Activated T-helper 2 cell treated with anti-CD3 and anti-CD28 coated beads, Interferon-gamma antibody, Interleukin-2, Interleukin-4, amounts not matched to agents 10 μg/mL and 5 μg/mL and 100 μg/mL, durations not matched to agents 14 hours and 24 hours and 36 hours (primary cell): ENCODE measurements around the gene PIAS1. TPM values are rescaled to one million over a fixed set of nuclear protein-coding genes. Genes with fewer than 3 reads are reported as not detected.

Source experiments
- DNase-seq: peaks from one replicate; pipeline ENCODE4 v3.0.0; 2021; ENCODE audit warnings: low spot score
- H3K27ac Mint-ChIP-seq: one replicate; pipeline ENCODE4 v1.8.0; 2021; ENCODE audit warnings: mixed read lengths
- H3K27me3 Mint-ChIP-seq: one replicate; pipeline ENCODE4 v1.8.0; 2021; ENCODE audit warnings: low read depth, mixed read lengths
- H3K36me3 Mint-ChIP-seq: one replicate; pipeline ENCODE4 v1.8.0; 2021; ENCODE audit warnings: low read depth, mixed read lengths
- H3K4me1 Mint-ChIP-seq: one replicate; pipeline ENCODE4 v1.8.0; 2021; ENCODE audit warnings: low read depth, mixed read lengths
- H3K4me3 Mint-ChIP-seq: one replicate; pipeline ENCODE4 v1.8.0; 2021; ENCODE audit warnings: low read depth, mild to moderate bottlenecking, moderate library complexity, mixed read lengths
- H3K9me3 Mint-ChIP-seq: one replicate; pipeline ENCODE4 v1.8.0; 2021; ENCODE audit warnings: mixed read lengths
- intact Hi-C: fragments of 100-400 bp; cut with micrococcal nuclease; formaldehyde crosslinking; loops from one replicate; pipeline ENCODE4 v1.15.1; 2023
- total RNA-seq: library from RNA; stranded (reverse); gene quantifications from 2 replicates; pipeline ENCODE4 v1.2.3, GENCODE V29; 2022

The PIAS1 gene
- total RNA-seq, 1 donor from 2014 or later: 30.3 TPM

DNA sequence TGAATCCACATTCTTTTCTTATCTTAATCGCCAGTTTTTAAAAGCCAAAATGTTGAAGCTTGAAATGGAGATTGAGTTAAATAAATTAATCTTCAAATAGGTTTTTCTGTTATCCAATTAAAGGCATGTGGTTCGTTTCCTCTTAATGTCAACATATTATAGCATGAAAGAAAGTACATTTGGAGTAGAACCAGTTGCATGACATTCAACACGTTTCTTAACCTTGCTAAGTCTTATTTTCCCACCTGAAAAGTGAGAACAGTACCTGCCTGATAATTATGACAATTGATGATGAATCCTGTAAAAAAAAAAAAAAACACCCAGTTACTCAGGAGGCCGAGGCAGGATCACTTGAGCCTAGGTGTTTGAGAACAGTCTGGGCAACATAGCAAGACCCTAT lies 29.3 kb downstream of the PIAS1 start:
- H3K27ac Mint-ChIP-seq: no peak overlapping the region
- no peaks in the 10 kb centered on the region for H3K27me3 Mint-ChIP-seq
- H3K36me3 Mint-ChIP-seq: peaks cover 5% of the 10 kb centered on the region
- H3K4me1 Mint-ChIP-seq: peaks cover 27% of the 10 kb centered on the region
- no peak for DNase-seq
- intact Hi-C loops: no loop called here
- H3K4me3 Mint-ChIP-seq: no peak overlapping the region
- no peaks in the 10 kb centered on the region for H3K9me3 Mint-ChIP-seq

- H3K36me3 Mint-ChIP-seq: peaks cover 8% of the 10 kb centered on the region
- no peaks in the 10 kb centered on the region for H3K9me3 Mint-ChIP-seq
- peaks cover 26% of the 10 kb centered on the region for H3K4me1 Mint-ChIP-seq
- no peak overlapping the region for H3K4me3 Mint-ChIP-seq
- no peaks in the 10 kb centered on the region for H3K27me3 Mint-ChIP-seq
- no peak for DNase-seq
- H3K27ac Mint-ChIP-seq: no peak overlapping the region
- intact Hi-C loops: no loop called here
These were observed 30.9 kb downstream of the PIAS1 start for GRCh38 chr15:68085052-68085451.

DNA sequence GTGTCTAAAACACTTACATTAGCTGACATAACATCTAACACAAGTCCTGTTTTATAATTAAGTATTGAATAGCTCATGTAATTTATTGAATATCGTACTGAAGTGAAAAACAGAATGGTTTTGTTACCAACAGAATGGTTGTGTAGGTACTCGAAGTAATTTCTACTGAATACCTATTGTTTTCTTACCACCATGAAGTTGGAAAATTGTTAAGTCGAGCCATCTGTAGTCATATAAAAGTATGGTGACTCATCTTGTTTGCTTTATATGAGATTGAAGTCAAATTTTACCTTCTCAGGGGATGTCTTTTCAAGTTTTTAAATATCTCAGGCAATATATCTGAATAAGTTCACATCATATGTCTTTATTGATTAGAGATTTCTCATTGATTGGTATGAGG lies 37.6 kb downstream of the PIAS1 start:
- H3K4me1 Mint-ChIP-seq: peaks cover 1% of the 10 kb centered on the region

DNA sequence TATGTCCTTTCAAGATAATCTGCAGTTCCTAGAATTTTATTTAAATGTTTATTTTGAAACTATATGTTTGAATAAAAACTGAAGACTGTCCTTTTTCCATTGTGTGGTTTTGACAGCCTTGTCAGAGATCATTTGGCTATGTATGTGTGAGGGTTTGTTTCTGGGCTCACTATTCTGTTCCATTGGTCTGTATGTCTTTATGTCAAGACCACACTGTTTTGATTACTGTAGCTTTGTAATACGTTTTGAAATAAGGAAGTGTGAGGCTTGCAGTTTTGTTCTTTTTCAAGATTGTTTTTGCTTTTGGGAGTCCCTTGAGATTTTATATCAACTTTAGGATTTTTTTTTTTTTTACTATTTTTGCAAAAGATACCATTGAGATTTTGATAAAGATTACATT lies 42.0 kb downstream of the PIAS1 start:
- H3K4me1 Mint-ChIP-seq: peaks cover 24% of the 10 kb centered on the region

More for the DNA sequence above, 37.6 kb downstream of the PIAS1 start:
- Mint-ChIP-seq H3K4me3 (no peak overlapping the region), H3K9me3 (peaks cover 19% of the 10 kb centered on the region), H3K27ac (no peak overlapping the region), H3K27me3 (no peaks in the 10 kb centered on the region), H3K36me3 (peaks cover 44% of the 10 kb centered on the region)
- no peak for DNase-seq
- intact Hi-C loops: no loop called here

GRCh38 chr15:68097029-68097428 lies 42.9 kb downstream of the PIAS1 start:
- peaks cover 29% of the 10 kb centered on the region for H3K4me1 Mint-ChIP-seq
- intact Hi-C loops: no loop called here
- DNase-seq: no peak
- peaks cover 30% of the 10 kb centered on the region for H3K9me3 Mint-ChIP-seq
- H3K4me3 Mint-ChIP-seq: no peak overlapping the region
- H3K36me3 Mint-ChIP-seq: peaks cover 73% of the 10 kb centered on the region
- H3K27me3 Mint-ChIP-seq: no peaks in the 10 kb centered on the region
- H3K27ac Mint-ChIP-seq: no peak overlapping the region

More for the DNA sequence above, 42.0 kb downstream of the PIAS1 start:
- DNase-seq: no peak
- H3K9me3 Mint-ChIP-seq: peaks cover 29% of the 10 kb centered on the region
- peaks cover 68% of the 10 kb centered on the region for H3K36me3 Mint-ChIP-seq
- no peak overlapping the region for H3K27ac Mint-ChIP-seq
- intact Hi-C loops: no loop called here
- no peaks in the 10 kb centered on the region for H3K27me3 Mint-ChIP-seq
- no peak overlapping the region for H3K4me3 Mint-ChIP-seq

GRCh38 chr15:68098465-68098864 lies 44.4 kb downstream of the PIAS1 start:
- H3K9me3 Mint-ChIP-seq: peaks cover 41% of the 10 kb centered on the region
- DNase-seq: no peak
- peaks cover 74% of the 10 kb centered on the region for H3K36me3 Mint-ChIP-seq
- H3K27ac Mint-ChIP-seq: no peak overlapping the region
- no peaks in the 10 kb centered on the region for H3K27me3 Mint-ChIP-seq
- intact Hi-C loops: no loop called here
- H3K4me3 Mint-ChIP-seq: no peak overlapping the region
- peaks cover 31% of the 10 kb centered on the region for H3K4me1 Mint-ChIP-seq

DNA sequence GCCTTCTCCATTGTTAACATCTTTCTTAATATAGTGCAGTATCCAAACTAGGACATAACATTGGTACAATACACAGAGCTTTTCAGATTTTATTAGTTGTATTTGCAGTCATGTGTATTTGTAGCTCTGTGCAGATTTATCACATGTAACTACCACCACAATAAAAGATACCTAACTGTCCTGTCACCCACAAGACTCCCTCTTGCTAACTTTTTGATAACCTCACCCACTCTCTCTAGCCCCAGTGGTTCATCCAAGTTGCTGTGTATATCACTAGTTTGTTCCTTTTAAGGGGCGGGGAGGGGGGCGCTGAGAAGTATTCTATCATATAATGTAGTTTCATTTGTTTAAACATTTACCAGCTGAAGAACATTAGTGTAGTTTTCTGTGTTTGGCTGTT lies 46.1 kb downstream of the PIAS1 start:
- H3K36me3 Mint-ChIP-seq: peaks cover 75% of the 10 kb centered on the region
- H3K27me3 Mint-ChIP-seq: no peaks in the 10 kb centered on the region
- no peak for DNase-seq
- intact Hi-C loops: no loop called here
- no peak overlapping the region for H3K27ac Mint-ChIP-seq
- peaks cover 31% of the 10 kb centered on the region for H3K4me1 Mint-ChIP-seq
- no peak overlapping the region for H3K4me3 Mint-ChIP-seq
- peaks cover 41% of the 10 kb centered on the region for H3K9me3 Mint-ChIP-seq

GRCh38 chr15:68103603-68104002 lies 49.5 kb downstream of the PIAS1 start:
- peaks cover 21% of the 10 kb centered on the region for H3K9me3 Mint-ChIP-seq
- intact Hi-C loops: no loop called here
- no peaks in the 10 kb centered on the region for H3K27me3 Mint-ChIP-seq
- H3K27ac Mint-ChIP-seq: no peak overlapping the region
- no peak overlapping the region for H3K4me3 Mint-ChIP-seq
- peaks cover 27% of the 10 kb centered on the region for H3K4me1 Mint-ChIP-seq
- H3K36me3 Mint-ChIP-seq: peaks cover 64% of the 10 kb centered on the region
- DNase-seq: no peak

- intact Hi-C loops: no loop called here
- Mint-ChIP-seq H3K4me3 (no peak overlapping the region), H3K36me3 (peaks cover 41% of the 10 kb centered on the region), H3K27ac (no peak overlapping the region), H3K27me3 (no peaks in the 10 kb centered on the region), H3K9me3 (peaks cover 21% of the 10 kb centered on the region), H3K4me1 (peaks cover 6% of the 10 kb centered on the region)
- no peak for DNase-seq
These were observed 52.5 kb downstream of the PIAS1 start for GRCh38 chr15:68106656-68107055.

DNA sequence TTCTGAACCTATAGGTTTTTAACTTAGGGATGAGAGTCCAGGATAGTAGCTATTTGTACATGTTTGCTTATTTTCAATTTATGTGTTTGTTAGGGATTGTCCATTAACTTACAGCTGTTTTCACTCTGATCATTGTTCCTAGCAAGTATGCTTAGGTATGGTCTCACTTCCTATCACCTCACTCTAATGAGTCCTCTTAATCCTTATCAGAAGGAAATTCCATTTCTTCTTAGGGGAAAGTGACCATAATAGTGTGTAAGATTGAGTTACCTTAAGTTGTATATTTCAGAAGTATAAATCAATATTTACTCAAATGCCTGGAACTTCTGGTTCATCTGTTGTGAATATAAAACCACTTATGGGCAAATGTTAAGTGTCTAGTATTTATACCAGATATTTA lies 53.0 kb downstream of the PIAS1 start:
- no peaks in the 10 kb centered on the region for H3K27me3 Mint-ChIP-seq
- no peak for DNase-seq
- H3K4me1 Mint-ChIP-seq: peaks cover 7% of the 10 kb centered on the region
- intact Hi-C loops: no loop called here
- H3K4me3 Mint-ChIP-seq: no peak overlapping the region
- peaks cover 19% of the 10 kb centered on the region for H3K9me3 Mint-ChIP-seq
- no peak overlapping the region for H3K27ac Mint-ChIP-seq
- peaks cover 36% of the 10 kb centered on the region for H3K36me3 Mint-ChIP-seq

DNA sequence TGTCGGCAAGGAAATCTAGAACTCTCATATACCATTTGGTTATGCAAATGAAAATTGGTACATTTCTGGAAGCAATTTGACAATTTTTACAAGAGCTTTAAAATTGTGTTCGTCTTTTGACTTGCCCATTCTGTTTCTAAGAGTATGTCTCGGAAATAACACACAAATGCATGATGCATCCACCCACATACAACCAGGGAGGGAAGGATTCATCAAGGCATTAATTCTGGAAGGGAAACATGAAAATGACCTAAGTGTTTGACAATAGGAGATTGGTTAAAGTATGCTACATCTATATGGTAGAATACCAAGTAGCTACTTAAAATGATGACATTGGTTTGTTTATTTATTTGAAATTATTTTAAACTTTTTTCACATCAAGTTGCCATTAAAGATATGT lies 58.6 kb downstream of the PIAS1 start:
- Mint-ChIP-seq H3K27ac (no peak overlapping the region), H3K36me3 (peaks cover 24% of the 10 kb centered on the region), H3K4me3 (no peak overlapping the region), H3K4me1 (peaks cover 36% of the 10 kb centered on the region), H3K27me3 (no peaks in the 10 kb centered on the region), H3K9me3 (peaks cover 9% of the 10 kb centered on the region)
- no peak for DNase-seq
- intact Hi-C loops: no loop called here

GRCh38 chr15:68113273-68113672 lies 59.2 kb downstream of the PIAS1 start:
- peaks cover 11% of the 10 kb centered on the region for H3K9me3 Mint-ChIP-seq
- peaks cover 23% of the 10 kb centered on the region for H3K36me3 Mint-ChIP-seq
- intact Hi-C loops: no loop called here
- peaks cover 36% of the 10 kb centered on the region for H3K4me1 Mint-ChIP-seq
- H3K4me3 Mint-ChIP-seq: no peak overlapping the region
- DNase-seq: no peak
- H3K27me3 Mint-ChIP-seq: no peaks in the 10 kb centered on the region
- no peak overlapping the region for H3K27ac Mint-ChIP-seq

DNA sequence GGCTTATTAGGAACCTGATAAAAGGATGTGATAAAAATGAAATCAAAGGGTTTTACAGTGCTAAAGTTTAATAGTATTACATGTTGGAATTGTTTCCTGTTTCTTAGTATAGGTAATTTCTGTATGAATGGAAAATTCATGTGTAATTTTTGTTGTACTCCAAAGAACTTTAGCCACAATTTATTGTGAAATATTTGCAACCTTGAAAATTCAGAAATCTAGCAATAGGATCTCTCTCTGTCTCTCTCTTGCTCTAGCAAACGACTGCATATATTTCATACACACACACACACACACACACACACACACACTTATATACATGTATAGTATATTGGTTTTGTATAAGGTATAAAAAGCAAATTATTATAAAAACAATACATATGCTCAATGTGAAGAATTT lies 59.6 kb downstream of the PIAS1 start:
- H3K4me1 Mint-ChIP-seq: peaks cover 36% of the 10 kb centered on the region

DNA sequence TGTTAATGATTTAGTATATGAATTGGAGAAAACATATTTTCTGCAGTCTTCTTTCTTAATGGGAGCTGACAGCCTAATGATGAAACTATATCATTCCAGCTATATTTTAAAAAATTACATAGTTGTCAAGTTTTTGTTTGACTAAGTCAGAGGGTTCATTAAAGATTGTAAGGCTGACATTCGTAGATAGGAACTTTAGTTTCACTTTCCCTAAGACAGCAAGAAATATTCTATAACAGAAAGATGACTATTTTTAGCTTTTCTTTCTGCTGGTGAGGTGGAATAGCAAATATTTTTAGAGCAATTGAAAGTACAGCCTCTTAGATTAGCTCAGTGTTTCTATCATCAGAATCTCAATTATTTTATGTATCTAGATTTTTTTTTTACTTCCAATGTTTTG lies 60.2 kb downstream of the PIAS1 start:
- Mint-ChIP-seq H3K9me3 (peaks cover 16% of the 10 kb centered on the region), H3K27me3 (no peaks in the 10 kb centered on the region), H3K4me1 (peaks cover 36% of the 10 kb centered on the region), H3K4me3 (peak overlapping the region; percentile 67), H3K27ac (no peak overlapping the region), H3K36me3 (peaks cover 27% of the 10 kb centered on the region)
- DNase-seq: no peak
- intact Hi-C loops: loop anchor here (1.0 kb wide), 1 partner anchor 59 kb away; no protein-coding TSS in a partner anchor

More for the DNA sequence above, 59.6 kb downstream of the PIAS1 start:
- DNase-seq: no peak
- Mint-ChIP-seq H3K36me3 (peaks cover 25% of the 10 kb centered on the region), H3K27ac (no peak overlapping the region), H3K9me3 (peaks cover 15% of the 10 kb centered on the region), H3K27me3 (no peaks in the 10 kb centered on the region), H3K4me3 (no peak overlapping the region)
- intact Hi-C loops: loop anchor here (1.0 kb wide), 1 partner anchor 58 kb away; no protein-coding TSS in a partner anchor
